NOMO-1 treated with dmso at 0.1 percent for 144 hours (cell line): Measurements from ENCODE around the gene DAPK1.

ENCODE experiments used
- DNase-seq: peaks from one replicate; lab custom pipeline; 2025; ENCODE audit not compliant: unreplicated experiment; lab: John Stamatoyannopoulos, UW

The DAPK1 gene

DNA sequence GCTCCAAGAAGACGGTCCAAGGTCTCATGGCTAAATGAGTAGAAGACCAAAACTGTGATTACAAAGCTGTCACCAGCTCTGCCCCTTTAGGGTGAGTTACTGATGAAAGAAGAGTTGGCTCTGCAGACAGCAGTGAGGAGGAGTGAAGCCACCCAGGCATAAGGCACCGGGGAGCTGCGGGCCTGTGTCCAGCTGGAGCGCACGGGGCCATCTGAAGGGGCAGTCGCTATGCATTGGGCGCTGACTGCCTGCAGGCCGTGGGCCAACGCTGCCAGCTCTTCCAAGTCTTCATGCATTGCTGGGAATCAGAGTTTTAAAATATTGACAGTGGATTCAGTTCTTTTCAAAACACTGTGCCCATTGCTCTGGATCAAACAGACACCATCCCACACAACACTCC lies 70.3 kb downstream of the DAPK1 start:
- DNase-seq: no peak

DNA sequence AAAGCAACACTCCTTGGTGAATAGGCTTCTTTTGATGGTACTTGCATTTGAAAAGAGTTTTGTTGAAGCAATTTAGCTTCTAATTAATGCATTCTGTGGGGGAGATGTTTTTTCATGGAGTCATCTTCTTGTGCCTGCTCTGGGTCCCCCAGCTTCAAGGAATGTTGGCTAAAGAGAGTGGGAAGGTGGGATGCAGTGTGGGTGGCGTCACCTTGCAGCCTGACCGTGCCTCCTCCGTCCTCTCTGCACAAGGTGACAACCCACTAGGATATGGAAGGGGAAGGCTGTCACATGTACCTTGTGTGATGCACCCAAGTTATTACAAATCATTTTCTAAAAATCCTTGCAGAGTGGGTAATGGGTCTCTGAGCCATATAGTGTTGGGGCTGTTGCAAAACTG lies 70.7 kb downstream of the DAPK1 start:
- DNase-seq: no peak

DNA sequence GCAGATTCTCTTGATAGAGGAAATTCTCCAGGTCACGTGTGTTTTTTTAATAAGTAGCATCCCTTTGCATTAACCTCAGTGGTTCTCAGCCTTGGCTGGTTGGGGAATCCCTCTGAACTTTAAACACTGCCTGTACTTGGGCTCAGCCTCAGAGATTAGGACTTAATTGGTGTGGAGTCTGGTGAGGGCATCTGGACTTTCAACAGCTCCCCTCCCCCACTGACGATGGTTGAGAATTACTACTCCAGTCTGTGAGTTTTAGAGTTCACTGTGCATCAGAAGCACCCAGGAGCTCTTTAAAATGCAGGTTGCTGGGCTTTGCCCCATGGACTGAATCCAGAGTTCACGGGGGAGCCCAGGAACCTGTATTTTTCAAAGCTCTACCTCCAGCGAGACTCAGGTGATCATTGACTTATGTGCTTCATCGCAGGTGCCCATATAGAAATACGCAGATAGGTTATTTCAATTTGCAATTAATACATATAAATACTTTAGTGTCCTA lies 71.4 kb downstream of the DAPK1 start:
- no peak for DNase-seq

DNA sequence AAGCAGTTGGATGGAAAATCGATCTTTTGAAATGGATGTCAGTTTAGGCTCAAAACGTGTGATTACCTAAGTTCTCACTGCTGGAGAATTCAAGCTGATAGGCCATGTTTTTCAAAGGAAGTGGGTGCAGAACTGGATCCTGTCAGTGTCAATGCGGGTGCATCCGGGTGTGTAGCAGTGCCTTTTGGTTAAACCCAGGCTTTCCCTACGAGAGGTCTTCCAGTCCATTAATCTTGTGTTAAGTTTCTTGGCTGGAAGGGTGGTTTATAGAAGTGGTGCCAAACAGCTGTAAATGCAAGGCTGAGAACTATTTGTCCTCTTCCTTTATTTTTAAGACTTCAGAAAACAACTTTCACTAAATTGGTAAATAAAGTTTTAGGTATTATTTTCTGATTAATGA lies 71.9 kb downstream of the DAPK1 start:
- no peak for DNase-seq

DNA sequence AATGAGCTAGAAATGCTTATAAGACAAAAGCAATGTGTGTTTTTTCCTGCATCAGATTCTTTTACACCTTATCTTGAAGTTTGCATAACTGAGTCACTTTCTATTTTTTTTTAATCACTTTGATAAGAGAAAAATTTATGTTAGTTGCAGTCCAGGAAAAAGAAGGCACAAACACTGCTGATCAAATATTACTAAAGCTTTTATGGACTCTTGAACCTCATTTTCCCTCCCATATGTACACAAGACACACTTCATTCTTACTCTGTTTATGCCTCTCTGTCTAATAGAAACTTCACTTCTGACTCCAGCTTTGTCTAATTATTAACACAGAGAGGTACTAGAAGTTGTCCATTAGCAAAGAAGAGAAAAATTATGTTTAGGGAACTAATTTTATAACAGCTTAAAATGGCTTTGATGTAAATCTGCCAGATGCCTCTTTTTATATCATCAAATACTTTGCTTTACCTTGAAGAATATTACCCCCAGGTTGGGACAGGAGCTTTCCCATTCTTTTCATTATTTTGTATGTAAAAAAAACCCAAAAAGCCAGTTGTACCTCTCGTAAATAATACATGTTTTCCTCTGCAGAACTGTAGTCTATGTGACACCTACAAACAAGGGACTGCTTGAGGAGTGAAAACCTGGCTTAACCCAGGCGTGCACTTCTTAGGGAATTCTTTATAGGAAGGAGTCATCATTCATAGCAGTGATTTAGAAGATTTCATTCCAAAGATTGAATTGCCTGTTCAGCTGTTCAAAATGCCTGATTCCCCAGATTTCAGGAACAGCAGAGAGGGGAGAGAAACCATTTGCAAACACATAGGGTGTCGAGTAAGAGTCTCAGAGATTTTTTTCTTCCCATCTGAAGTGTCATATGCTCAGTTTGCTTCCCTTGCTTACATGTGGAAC lies 72.6 kb downstream of the DAPK1 start:
- no peak for DNase-seq

DNA sequence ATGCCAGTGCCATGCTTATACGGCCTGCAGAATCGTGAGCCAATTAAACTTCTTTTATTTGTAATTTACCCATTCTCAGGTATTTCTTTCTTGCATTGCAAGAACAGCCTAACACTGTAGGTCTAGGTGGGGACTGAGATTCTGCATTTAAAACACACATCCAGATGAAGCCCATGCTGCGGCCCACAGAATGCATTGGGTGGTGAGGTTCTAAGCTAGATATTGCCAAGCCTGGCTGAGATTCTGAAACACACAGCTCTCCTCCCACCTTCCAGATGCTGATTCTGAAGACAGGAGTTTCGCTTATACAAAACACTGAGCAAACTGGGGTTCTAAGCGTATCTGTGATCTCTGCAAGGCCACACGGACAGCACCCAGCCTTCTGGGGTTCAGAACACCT lies 75.1 kb downstream of the DAPK1 start:
- DNase-seq: no peak

DNA sequence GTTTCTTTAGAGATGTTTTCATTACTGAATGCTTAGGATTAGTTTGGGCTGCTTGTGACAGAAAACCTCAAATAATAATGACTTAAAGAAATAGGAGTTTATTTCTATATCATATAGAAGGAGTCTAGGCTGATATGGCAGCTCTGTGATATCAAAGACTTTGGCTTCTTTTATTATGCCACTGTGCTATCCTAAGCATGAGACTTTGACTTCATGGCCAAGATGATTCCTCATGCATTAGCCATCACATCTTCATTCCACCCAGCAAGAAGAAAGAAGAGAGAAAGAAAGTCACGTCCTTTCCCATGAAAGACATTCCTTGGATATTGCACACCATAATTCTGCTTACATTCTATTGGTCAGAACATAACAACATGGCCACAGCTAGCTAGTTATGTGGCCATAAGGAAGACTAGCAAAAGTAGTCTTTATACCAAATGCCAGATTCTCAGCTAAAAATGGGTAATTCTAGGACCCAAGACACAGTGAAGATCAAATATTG lies 76.2 kb downstream of the DAPK1 start:
- no peak for DNase-seq

DNA sequence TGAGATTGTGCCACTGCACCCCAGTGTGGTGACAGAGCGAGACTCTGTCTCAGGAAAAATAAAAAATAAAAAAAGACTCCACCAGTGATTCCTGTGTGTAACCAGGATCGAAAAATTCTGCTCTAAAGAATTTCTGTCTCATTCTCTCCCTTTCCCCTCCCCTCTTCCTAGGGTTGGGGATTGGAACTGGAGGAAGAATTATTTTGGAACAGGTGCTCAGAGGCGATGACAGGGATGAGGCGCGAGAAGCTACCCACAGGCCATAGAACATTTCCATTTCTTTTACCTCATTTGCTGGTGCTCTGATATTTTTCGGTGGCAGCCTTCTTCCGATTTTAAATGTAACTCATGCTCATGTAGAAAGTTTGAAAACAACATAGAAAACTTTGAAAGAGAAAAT lies 80.1 kb downstream of the DAPK1 start:
- no peak for DNase-seq

DNA sequence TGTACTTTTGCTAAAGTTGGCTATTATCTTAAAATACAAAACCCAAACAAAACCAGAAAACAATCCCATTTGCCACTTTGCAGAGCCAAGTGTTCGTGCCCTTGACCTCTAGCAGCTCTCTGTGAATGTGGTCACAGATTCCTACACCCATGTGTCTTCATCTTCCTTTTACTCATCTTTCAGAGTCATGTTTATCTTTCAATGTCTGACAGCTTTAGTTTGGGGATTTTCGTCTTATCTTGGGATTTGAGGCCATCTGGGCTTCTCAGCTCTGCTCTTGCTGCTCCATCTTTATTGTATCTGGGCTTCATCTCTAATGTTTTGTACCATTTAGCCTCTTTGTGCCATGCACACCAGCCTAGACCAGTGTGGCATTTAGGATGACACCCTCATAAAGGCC lies 81.0 kb downstream of the DAPK1 start:
- DNase-seq: no peak

DNA sequence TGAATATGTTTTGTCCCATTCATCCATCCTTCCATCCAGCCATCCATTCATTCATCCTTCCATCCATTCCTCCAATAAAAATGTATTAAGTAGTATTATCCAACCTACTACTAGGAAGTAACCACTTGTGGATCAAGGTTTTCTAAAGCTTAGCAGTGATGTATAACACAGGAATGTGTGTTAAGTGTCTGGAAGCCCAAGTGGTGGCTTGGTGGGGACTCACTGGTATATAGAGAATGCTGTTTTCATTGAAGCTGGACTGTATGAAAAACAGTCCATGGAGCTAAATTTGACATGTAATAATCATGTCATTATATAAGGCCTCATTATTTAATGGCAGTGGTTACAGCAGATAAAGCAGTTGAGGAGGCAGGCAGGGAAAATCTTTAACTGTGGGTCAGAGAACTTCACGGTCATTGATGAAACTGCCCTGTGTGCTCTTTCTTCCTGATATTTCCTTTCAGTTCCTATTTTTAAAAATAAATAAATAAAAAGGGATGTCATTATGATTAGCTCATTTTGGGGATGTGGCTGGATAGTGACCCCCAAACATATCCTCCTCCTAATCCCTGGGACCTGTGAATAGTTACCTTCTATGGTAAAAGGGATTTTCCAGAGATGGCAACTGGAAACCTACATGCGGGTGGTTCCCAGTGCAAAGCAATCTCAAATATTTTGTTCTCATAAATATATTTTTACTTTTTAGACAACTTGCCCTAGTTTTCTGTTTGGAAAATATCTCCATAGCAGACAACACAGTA lies 82.3 kb downstream of the DAPK1 start:
- DNase-seq: no peak

DNA sequence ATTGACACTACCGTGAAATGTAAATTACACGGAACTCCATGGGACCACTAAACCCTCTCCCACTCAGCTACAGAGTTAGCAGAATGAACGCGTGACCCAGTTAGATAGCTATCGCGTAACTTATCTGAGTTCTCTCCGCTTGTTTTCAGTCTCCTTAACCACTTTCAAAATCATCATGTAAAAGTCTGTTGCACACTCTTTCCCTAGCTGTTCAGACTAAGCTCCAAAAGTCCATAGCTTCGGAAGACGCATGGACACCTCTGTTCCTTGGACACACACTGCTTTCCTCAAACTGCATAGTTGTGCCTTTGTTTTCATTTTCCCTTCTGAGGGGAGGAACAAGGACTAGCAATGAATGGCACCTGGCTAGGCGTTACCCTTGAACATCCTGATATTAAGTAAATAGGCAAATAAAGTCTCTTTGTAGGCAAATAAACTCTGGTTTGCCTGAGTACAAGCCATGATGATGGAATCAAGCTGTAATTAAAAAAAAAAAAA lies 83.3 kb downstream of the DAPK1 start:
- no peak for DNase-seq

DNA sequence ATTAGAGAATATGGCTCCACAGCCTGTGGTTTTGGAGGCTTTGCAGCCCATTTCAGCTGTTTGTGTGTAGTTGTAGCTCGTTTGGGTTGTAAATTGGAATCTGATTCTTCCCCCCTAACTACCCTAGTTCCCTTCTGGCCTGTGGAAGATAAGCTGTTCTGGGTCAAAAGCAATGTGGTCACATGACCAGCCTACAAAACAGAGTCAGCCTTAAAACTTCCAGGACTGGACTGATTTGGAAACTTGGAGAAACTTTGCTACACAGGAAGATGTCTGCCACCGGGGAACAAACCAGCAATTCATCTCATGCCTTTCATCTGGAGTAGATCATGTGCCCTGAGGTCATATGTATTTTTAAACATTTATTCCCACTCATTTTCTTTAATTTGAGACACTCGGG lies 83.8 kb downstream of the DAPK1 start:
- DNase-seq: no peak

DNA sequence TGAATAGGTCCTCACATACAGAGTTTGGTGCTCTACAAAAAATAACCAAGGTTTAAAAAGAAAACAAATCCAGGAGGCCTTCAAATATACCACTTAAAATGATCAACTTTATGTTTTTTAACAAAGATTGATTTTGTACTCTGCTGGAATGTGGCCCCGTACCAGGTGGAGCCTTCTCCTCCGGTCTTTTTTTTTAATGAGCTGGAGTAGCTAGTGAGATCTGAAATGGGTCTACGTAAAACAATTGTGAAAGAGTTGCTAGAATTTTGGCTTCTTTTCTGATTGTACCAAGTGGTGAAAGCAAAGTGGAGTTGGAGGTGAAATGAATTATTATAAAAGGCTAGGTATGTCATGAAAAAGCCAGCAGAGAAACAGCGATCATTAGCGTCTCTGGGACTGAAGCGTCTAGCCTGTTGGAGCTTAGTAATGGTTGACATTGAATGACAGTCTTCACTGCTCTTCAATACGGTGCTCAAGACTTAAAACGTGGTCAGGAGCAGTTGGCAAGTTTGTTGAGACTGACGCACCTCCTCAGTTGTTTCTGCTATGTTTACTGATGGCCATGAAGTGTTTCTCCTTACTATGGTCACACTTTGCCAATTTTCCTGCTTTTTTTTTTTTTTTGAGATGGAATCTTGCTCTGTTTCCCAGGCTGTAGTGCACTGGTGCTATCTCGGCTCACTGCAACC lies 84.4 kb downstream of the DAPK1 start:
- DNase-seq: no peak

DNA sequence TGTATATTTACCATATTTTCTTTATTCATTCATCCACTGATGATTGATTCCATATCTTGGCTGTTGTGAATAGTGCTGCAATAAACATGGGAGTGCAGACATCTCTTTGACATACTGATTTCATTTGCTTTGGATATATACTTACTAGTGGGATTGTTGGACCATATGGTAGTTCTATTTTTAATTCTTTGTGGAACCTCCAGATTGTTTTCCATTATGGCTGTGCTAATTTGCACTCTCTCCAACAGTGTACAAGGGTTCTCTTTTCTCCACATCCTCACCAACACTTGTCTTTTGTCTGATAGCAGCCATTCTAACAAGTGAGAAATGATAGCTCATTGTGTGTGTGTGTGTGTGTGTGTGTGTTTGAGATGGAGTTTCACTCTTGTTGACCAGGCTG lies 86.7 kb downstream of the DAPK1 start:
- no peak for DNase-seq

DNA sequence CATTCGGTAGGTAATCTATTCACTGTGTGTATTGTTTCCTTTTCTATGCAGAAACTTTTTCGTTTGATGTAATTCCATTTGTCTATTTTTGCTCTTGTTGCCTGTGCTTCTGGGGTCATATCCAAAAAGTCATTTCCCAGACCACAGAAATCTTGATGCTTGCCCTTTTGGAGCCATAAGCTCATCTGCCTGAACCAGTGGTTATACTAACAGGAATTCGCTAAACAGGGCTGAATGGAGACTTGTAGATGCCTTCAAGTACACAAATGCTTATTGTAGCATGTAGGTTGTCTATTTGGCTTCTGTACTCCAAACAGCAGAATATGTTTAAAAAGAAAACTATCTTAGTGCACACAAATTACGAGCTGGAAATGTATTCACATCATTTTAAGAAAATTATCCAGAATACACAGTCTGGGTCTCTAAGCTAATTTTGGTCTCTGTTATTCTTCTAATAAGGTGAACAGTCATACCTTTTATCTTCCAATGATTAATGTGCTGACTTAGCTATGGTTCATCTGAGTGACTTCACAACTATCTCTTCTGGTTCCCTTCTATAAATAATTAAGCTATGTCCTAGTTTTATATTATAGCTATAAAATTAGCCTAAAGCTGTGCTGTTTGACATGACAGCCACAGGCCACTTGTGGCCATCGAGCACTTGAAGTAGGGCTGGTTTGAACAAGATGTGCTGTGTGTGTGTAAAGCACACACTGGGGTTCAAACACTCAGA lies 87.6 kb downstream of the DAPK1 start:
- DNase-seq: no peak

DNA sequence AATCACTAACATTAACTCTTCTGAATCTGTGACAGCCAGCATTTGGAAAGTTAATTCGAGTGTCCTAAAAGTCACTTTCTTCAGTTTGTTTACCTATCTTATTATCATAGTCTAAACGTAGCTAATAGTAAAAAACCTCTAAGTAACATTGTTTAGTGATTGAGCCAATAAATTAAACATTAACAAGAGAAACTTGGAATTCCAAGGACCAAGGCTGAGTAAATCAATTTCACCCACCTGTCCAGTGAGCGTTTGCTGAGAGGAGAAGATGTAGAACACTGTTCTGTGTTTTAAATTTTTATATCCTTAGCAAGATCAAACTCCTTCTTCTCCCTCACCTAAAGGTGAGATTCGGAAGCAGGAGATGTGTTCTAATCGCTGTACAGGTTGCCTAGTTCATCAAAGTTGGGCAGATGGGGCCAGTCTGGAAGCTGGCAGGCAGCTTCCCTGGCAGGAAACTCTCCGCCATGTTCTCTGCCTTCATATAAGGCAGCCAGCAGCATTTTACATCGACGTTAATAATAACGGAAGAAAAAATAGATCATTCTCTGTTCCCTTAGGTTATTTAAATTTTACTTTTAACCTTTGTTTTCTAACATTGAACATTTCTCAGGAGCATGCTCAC lies 89.2 kb downstream of the DAPK1 start:
- no peak for DNase-seq

DNA sequence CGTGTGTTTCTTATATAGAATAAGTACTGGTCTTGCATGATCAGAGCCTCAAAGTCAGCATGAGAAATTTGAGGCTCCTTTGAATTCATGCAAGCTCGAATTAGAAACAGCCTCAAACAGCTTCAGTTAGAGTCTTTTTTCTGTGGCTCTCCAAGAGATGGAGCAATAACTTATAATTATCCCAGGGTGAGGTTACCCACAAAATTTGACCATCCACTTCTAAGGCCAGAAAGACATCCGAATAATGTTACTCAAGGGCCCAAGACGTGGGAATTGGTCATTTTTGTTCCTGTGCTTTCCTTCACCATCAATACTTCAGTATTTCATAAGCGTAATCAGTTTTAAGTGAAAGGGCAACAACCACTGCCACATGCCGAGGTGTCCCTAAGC lies 89.7 kb downstream of the DAPK1 start:
- DNase-seq: peak; percentile 17

DNA sequence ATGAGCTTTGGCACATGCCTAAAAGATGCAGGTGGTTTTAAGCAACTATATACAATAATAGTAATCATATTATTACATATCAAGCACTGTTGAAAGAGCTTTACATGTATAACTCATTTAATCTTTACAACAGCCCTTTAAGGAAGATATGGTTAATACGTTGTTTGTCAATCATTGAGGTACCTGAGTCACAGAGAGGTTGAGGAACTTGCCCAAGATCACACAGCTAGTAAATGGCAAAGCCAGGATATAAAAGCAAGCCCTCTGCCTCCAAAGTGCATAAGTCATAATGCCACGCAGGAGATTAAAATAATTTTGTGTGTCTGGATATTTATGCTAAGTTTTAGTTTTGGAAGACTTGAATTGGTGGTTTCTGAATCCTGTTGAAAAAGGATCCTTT lies 90.2 kb downstream of the DAPK1 start:
- no peak for DNase-seq

DNA sequence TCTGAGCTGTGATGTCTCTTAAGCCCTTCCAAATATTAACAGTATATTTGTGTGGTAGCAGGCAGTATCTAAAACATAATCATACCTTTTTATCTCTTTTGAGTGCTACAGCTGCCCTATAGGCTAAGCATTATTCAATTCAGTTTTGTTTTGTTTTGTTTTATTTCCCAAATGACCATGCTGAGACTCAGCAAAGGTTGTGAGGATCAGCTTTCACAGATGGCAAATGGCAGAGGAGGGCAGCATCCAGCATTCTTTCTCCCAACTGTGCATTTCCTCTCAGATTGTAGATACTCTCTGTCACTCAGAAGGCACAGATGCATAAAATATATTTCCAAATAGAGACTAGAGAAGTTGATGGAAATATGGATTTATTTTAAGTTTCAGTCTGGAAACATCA lies 90.7 kb downstream of the DAPK1 start:
- no peak for DNase-seq

DNA sequence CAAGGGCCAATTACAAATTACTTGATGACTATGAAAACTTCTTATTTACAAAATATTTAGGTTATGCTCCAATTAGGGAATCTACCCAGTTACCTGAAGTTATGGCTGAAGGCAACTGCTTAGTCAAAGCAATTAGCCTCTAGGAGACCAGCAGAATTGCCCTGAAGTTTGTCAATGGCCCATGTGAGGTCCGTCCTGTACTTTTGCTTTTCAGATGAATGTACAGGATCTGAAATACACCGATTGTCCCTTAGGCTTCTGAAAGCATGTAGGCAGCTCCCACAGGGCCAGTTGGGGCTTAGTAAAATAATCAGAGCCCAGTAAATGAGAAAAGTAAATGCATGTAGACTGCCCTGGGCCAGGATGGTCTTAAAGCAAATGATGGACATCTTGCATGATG lies 93.3 kb downstream of the DAPK1 start:
- no peak for DNase-seq
